IMR-90 (cell line): ENCODE measurements around the gene TMBIM6. TPM values are rescaled to one million over a fixed set of nuclear protein-coding genes. Genes with fewer than 3 reads are reported as not detected.

Experiments used
- ATAC-seq: fragments of 200-7000 bp; cut with Tn5 transposase; 2 replicates; pipeline ENCODE4 v1.9.1; 2020; ENCODE audit warnings: low read depth, mild to moderate bottlenecking, moderate library complexity
- BruUV-seq: library from RNA; stranded (reverse); fragments of 400-500 nt; replicated peaks from 2 replicates; lab custom pipeline; 2021; lab: Mats Ljungman, UMichigan
- CTCF ChIA-PET: fragments of 300-600 bp; formaldehyde crosslinking; extraction: SDS; loops from one replicate; lab custom pipeline; 2021; ENCODE audit warnings: antibody characterized with exemption; lab: Yijun Ruan, JAX
- POLR2A ChIA-PET: fragments of 300-600 bp; sonication (Branson Sonifier 250); formaldehyde crosslinking; loops from one replicate; lab custom pipeline; 2022; ENCODE audit warnings: antibody characterized with exemption; ENCODE audit not compliant: unreplicated experiment; lab: Charles Lee
- DNase-seq: peaks from one replicate; pipeline ENCODE4 v3.0.0; 2013
- H2AFZ ChIP-seq: replicated peaks from 2 replicates; pipeline ENCODE3; 2013; ENCODE audit warnings: low read length, mild to moderate bottlenecking; ENCODE audit not compliant: poor library complexity
- H2AK5ac ChIP-seq: 2 replicates; pipeline ENCODE4 v1.6.1; 2013; ENCODE audit warnings: low read depth, low read length, inconsistent platforms
- H2AK9ac ChIP-seq: replicated peaks from 2 replicates; pipeline ENCODE3; 2013; ENCODE audit warnings: mild to moderate bottlenecking, low read depth, low read length, moderate library complexity; ENCODE audit not compliant: poor library complexity
- H2BK120ac ChIP-seq: 2 replicates; pipeline ENCODE4 v1.6.1; 2013; ENCODE audit warnings: low read depth, low read length, inconsistent platforms
- H2BK15ac ChIP-seq: 3 replicates; pipeline ENCODE4 v1.6.1; 2013; ENCODE audit warnings: low read depth, low read length, inconsistent platforms
- H2BK20ac ChIP-seq: 2 replicates; pipeline ENCODE4 v1.6.1; 2013; ENCODE audit warnings: low read depth, mild to moderate bottlenecking, inconsistent platforms, low read length, moderate library complexity
- H2BK5ac ChIP-seq: 2 replicates; pipeline ENCODE4 v1.6.1; 2013; ENCODE audit warnings: mild to moderate bottlenecking, low read depth, low read length, inconsistent platforms; ENCODE audit not compliant: poor library complexity, severe bottlenecking
- H3K14ac ChIP-seq: replicated peaks from 2 replicates; pipeline ENCODE4 v1.6.1; 2013; ENCODE audit warnings: low read depth, low read length, inconsistent platforms
- H3K18ac ChIP-seq: 2 replicates; pipeline ENCODE4 v1.6.1; 2013; ENCODE audit warnings: low read depth, low read length, control low read depth
- H3K23ac ChIP-seq: 2 replicates; pipeline ENCODE4 v1.6.1; 2013; ENCODE audit warnings: low read depth, low read length, inconsistent platforms
- H3K27ac ChIP-seq: 2 replicates; pipeline ENCODE4 v1.5.1; 2013; ENCODE audit warnings: mild to moderate bottlenecking, control low read depth, low read length; ENCODE audit not compliant: insufficient read depth
- H3K27me3 ChIP-seq: 2 replicates; pipeline ENCODE4 v1.6.1; 2013; ENCODE audit warnings: low read length; ENCODE audit not compliant: control insufficient read depth, insufficient read depth
- H3K36me3 ChIP-seq: 2 replicates; pipeline ENCODE4 v1.6.1; 2013; ENCODE audit warnings: low read length, mixed read lengths; ENCODE audit not compliant: control insufficient read depth, insufficient read depth
- H3K4ac ChIP-seq: 2 replicates; pipeline ENCODE4 v1.6.1; 2013; ENCODE audit warnings: low read depth, low read length, inconsistent platforms
- H3K4me1 ChIP-seq: 2 replicates; pipeline ENCODE4 v1.6.1; 2013; ENCODE audit warnings: low read length, mixed read lengths; ENCODE audit not compliant: control insufficient read depth, insufficient read depth
- H3K4me2 ChIP-seq: 2 replicates; pipeline ENCODE4 v1.6.1; 2013; ENCODE audit warnings: low read depth, mild to moderate bottlenecking, control low read depth, low read length, moderate library complexity
- H3K4me3 ChIP-seq: 2 replicates; pipeline ENCODE4 v1.5.1; 2013; ENCODE audit warnings: low read depth, mild to moderate bottlenecking, control low read depth, low read length, moderate library complexity; ENCODE audit not compliant: insufficient read depth
- H3K56ac ChIP-seq: 2 replicates; pipeline ENCODE4 v1.6.1; 2013; ENCODE audit warnings: low read length, inconsistent platforms; ENCODE audit not compliant: insufficient read depth; ENCODE audit errors: extremely low read depth
- H3K79me1 ChIP-seq, 2 experiments: 2 replicates each; pipeline ENCODE4 v1.6.1; 2013; ENCODE audit warnings: low read length in 2 of 2, inconsistent platforms in 1 of 2, low read depth in 1 of 2
- H3K9ac ChIP-seq: 2 replicates; pipeline ENCODE4 v1.6.1; 2013; ENCODE audit warnings: low read depth, low read length, control low read depth
- H3K9me1 ChIP-seq: 2 replicates; pipeline ENCODE4 v1.6.1; 2013; ENCODE audit warnings: low read length, inconsistent platforms; ENCODE audit not compliant: insufficient read depth
- H3K9me3 ChIP-seq: 2 replicates; pipeline ENCODE4 v1.6.1; 2013; ENCODE audit warnings: low read length; ENCODE audit not compliant: control insufficient read depth, insufficient read depth
- H4K20me1 ChIP-seq: 2 replicates; pipeline ENCODE4 v1.6.1; 2013; ENCODE audit warnings: low read length, inconsistent platforms; ENCODE audit not compliant: insufficient read depth
- H4K5ac ChIP-seq: 2 replicates; pipeline ENCODE4 v1.6.1; 2013; ENCODE audit warnings: mild to moderate bottlenecking, low read depth, low read length, control low read depth
- H4K8ac ChIP-seq, 2 experiments: 2 replicates each; pipeline ENCODE4 v1.6.1; 2013; ENCODE audit warnings: low read depth in 2 of 2, low read length in 2 of 2, control low read depth in 1 of 2, inconsistent platforms in 1 of 2
- H4K91ac ChIP-seq: 2 replicates; pipeline ENCODE4 v1.6.1; 2013; ENCODE audit warnings: low read depth, low read length, inconsistent platforms; ENCODE audit not compliant: insufficient read depth
- FOS ChIP-seq: fragments of 150-350 bp; IDR thresholded peaks from 2 replicates; pipeline ENCODE4 v1.6.1; 2016; ENCODE audit warnings: low read depth, low read length
- RFX5 ChIP-seq: IDR thresholded peaks from 2 replicates; pipeline ENCODE4 v1.8.0; 2012; ENCODE audit warnings: low read depth, mild to moderate bottlenecking, low read length, moderate library complexity
- WGBS, 2 experiments: methylation state at CpG; one replicate each; pipeline versions ENCODE4 v1.1.5 to v1.1.7; 2013; ENCODE audit warnings: missing lambda C conversion rate in 2 of 2; ENCODE audit not compliant: insufficient read length in 1 of 2; ENCODE audit errors: extremely low coverage in 2 of 2; 5-methylcytosine and 5-hydroxymethylcytosine counted together
- dilution Hi-C: fragments of 300-500 bp; cut with HindIII; formaldehyde crosslinking; loops from one replicate; pipeline ENCODE4 v1.14.3; 2018; ENCODE audit warnings: low sequenced_read_pairs; ENCODE audit not compliant: unreplicated experiment
- in situ Hi-C: fragments of 300-500 bp; cut with MboI; formaldehyde crosslinking; loops from 3 replicates; pipeline ENCODE4 v1.14.3; 2019; ENCODE audit warnings: low sequenced_read_pairs, inconsistent platforms, mixed read lengths
- intact Hi-C: fragments of 100-400 bp; cut with micrococcal nuclease; formaldehyde crosslinking; loops from 2 replicates; pipeline ENCODE4 v1.10.0; 2022
- polyA plus RNA-seq, 3 experiments: library from polyadenylated mRNA; depleted of rRNA; stranded (reverse); fragments of >200 nt; gene quantifications; 2 replicates each; pipeline ENCODE4 v1.2.3, GENCODE V29; 2012; ENCODE audit warnings: low replicate concordance in 1 of 3
- total RNA-seq: library from RNA; depleted of rRNA; stranded (reverse); fragments of >200 nt; gene quantifications from 2 replicates; pipeline ENCODE4 v1.2.3, GENCODE V29; 2012
- TF ChIP-seq, protein P1 (sequence below): conservative IDR thresholded peaks from 2 replicates; pipeline ENCODE4 v1.5.1; 2012; ENCODE audit warnings: mild to moderate bottlenecking, low read depth, low read length, improper control_type of control experiment

The TMBIM6 gene
- total and polyA plus RNA-seq, 2 of the 4 experiments (the other 2 are of a cell fraction) = 255 to 285 TPM

DNA sequence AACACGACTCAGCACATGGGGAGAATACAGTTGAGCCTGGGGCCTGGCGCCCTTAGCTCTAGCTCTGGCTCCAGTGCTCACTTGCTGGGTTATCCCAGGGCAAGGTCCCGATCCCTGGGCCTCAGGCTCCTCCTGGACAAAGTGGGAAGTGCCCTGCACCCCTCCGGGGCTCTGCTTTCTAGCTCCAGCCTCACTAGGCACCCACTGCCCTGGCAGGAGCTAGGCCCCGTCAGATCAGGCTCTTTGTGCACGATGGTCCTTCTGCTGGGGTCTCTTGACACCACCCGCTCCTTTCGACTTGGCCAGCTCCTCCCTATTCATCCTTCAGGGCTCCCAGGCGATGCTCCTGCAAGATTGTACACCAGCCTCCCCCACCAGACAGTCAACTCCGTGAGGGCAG is 63.5 kb downstream of the TMBIM6 start:
- TF ChIP-seq RFX5 (no peak), FOS (no peak)
- TF ChIP-seq, protein P1, sequence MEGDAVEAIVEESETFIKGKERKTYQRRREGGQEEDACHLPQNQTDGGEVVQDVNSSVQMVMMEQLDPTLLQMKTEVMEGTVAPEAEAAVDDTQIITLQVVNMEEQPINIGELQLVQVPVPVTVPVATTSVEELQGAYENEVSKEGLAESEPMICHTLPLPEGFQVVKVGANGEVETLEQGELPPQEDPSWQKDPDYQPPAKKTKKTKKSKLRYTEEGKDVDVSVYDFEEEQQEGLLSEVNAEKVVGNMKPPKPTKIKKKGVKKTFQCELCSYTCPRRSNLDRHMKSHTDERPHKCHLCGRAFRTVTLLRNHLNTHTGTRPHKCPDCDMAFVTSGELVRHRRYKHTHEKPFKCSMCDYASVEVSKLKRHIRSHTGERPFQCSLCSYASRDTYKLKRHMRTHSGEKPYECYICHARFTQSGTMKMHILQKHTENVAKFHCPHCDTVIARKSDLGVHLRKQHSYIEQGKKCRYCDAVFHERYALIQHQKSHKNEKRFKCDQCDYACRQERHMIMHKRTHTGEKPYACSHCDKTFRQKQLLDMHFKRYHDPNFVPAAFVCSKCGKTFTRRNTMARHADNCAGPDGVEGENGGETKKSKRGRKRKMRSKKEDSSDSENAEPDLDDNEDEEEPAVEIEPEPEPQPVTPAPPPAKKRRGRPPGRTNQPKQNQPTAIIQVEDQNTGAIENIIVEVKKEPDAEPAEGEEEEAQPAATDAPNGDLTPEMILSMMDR = no peak
- H3K14ac ChIP-seq = no peak overlapping the region
- H2AK9ac ChIP-seq = no peak overlapping the region
- peak overlapping the region; percentile 8 for H2AFZ ChIP-seq
- H4K8ac ChIP-seq = no peak overlapping the region
- DNase-seq (no peak), ATAC-seq (no peak)
- no peak overlapping the region for H4K91ac ChIP-seq
- H3K36me3 ChIP-seq = peaks cover 62% of the 10 kb centered on the region
- no peak overlapping the region for H3K18ac ChIP-seq
- dilution Hi-C loops (no loop called here), intact Hi-C loops (no loop called here), in situ Hi-C loops (no loop called here)
- H2AK5ac ChIP-seq = no peak overlapping the region
- H3K4me1 ChIP-seq = peaks cover 14% of the 10 kb centered on the region
- H3K9ac ChIP-seq = no peak overlapping the region
- H4K5ac ChIP-seq = no peak overlapping the region
- H2BK120ac ChIP-seq = no peak overlapping the region
- ChIA-PET POLR2A (no interaction called here), CTCF (no interaction called here)
- H3K9me1 ChIP-seq = peaks cover 5% of the 10 kb centered on the region; the same call in 1 of the 2 replicates
- no peak overlapping the region for H3K4ac ChIP-seq
- H2BK20ac ChIP-seq = no peak overlapping the region
- no peak overlapping the region for H3K4me3 ChIP-seq
- H3K4me2 ChIP-seq = no peak overlapping the region
- no TSS peak for BruUV-seq
- H3K23ac ChIP-seq = no peak overlapping the region
- no peaks in the 10 kb centered on the region for H3K27me3 ChIP-seq
- no peak overlapping the region for H3K27ac ChIP-seq
- H3K79me1 ChIP-seq = peaks cover 21 to 54% of the 10 kb centered on the region in 2 experiments
- WGBS, 2 experiments = 96% methylated on average over 4 of the region's 10 CpGs; no CpG with 5 or more reads in 1 of the 2 experiments
- no peaks in the 10 kb centered on the region for H3K9me3 ChIP-seq
- no peak overlapping the region for H3K56ac ChIP-seq
- no peak overlapping the region for H2BK15ac ChIP-seq
- H4K20me1 ChIP-seq = peaks cover 55% of the 10 kb centered on the region
- no peak overlapping the region for H2BK5ac ChIP-seq
